GM19468 (cell line): ENCODE data around the gene HEPACAM2.
A peak's percentile ranks its signal among the peaks of the same experiment; 100 is the strongest.

ENCODE experiments used
- ATAC-seq: cut with Tn5 transposase; IDR thresholded peaks from one replicate; pipeline ENCODE4 v1.9.1; 2021; ENCODE audit warnings: mild to moderate bottlenecking, moderate library complexity, moderate number of reproducible peaks; ENCODE audit not compliant: unreplicated experiment; ENCODE audit errors: extremely low read depth

HEPACAM2 gene

DNA sequence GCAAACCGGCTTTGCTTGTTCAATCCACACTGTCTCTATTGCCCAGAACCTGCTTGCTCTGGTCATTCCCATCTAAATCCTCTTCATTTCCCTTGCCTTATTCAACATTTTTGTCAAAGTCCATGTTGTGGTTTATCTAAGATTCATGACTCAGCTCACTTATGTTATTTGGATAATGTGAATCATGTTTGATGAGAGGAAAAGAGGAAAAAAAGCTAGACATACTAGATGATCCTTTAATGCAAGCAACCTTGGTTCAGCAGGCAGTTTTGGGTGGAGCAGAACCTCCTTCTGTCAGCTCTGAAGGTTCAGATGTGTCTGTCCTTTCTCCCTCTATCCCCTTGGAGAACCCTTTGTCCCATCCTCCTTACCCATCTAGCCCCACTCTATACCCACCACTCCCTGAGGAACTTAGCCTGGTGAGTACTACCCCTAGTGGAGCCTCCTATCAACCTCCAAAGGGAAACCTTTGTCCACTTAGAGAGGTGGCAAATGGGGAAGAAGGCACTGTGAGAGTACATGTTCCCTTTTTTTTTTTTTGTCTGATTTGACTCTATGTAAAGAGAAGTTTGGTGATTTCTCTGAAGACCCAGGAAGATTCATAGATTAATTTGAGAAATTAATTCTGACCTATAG is 76.0 kb downstream of the HEPACAM2 start:
- no peak for ATAC-seq

DNA sequence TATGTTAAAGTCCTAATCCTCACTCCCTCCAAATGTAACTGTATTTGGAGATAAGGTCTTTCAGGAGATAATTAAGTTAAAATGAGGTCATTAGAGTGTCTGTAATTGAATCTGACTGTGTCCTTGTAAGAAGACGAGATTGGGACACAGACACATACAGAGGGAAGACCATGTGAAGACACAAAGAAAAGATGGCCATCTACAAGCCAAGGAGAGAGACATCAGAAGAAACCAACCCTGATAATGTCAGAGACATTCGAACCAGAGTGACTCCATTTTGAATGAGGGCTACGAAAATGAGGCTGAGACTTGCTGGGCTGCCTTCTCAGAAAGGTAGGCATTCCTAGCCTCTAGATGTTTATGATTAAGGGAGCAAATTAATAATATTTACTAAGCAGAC is 77.5 kb downstream of the HEPACAM2 start:
- ATAC-seq: no peak

- peak; percentile 48 for ATAC-seq
These were observed 78.1 kb downstream of the HEPACAM2 start, which contains the start of gene SAMD9L for GRCh38 chr7:93148144-93148543. Gene SAMD9L (minus strand): TSS chr7:93148385. CDS start chr7:93135971, 12,414 bp downstream.

GRCh38 chr7:93147363-93147762 is 78.9 kb downstream of the HEPACAM2 start:
- no peak for ATAC-seq

DNA sequence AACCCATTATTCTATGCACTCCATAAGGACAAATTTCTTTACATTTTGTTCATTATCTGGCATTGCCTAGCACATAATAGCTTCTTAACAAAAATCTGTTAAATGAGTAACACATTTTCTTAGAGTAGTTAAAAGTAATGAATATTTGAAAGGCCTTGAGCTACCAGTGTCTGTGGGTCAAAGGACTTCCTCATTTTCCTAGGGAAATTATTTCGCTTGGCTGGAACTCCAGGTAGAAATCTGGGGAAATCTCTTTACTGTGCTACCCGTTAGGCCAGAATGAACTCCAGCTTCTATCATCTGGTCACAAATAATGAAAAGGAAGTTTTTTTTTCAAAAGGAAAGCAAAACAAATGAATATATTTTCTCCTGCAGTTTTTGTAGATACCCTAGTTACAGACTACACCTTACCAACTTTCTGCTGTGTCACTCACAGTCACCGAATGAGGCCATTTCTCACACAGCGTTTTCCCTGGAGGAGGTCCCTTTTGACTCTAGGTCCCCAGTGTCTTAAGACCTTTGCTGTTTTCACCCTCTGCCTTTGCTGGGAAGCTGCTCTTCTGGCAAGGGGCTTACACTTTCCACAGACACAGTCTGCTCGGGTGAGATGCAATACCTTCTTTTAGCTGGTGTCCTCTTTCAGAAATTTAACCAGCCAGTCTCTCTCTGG is 79.7 kb downstream of the HEPACAM2 start:
- ATAC-seq: no peak

DNA sequence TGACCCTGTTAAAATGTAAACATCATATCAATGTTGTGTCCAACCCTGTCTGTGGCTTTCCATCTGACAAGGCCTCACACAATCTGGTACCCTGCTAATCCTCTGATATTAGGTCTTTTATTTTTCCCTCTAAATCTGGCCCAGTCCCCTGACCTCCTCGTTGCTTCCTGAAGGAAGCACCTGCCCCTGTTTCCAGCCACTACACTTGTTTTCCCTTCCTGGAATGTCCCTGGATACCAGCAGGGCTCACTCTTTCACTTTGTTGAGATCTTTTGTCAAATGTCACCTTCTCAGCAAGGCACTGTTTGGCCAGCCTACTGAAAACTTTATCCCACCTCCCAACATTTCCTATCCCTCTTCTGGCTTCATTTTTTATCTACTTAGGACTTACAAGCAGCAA is 80.2 kb downstream of the HEPACAM2 start:
- no peak for ATAC-seq

- no peak for ATAC-seq
These were observed 80.9 kb downstream of the HEPACAM2 start for GRCh38 chr7:93145354-93145753.

- no peak for ATAC-seq
These were observed 84.1 kb downstream of the HEPACAM2 start for GRCh38 chr7:93142127-93142526.

- no peak for ATAC-seq
These were observed 85.6 kb downstream of the HEPACAM2 start for GRCh38 chr7:93140582-93141191.

DNA sequence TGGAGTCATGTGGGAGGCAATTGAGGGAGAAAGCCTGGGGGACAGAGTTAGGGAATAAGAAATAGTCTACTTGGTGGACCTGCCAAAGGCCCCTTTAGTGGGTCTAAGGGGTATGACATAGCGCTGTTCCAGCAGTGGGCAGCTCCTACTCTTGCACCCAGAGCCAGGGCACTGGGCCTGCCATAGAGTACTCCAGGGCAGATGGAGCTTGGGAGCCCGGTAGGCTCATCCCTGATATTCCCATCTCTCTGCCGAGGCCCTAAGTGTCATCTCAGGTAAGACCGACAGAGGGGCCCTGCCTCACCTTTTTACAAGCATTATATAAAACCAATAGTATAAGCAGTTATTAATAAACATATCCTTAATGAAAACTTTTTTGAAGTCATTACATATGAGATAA is 87.7 kb downstream of the HEPACAM2 start:
- ATAC-seq: no peak
